HEK293T (cell line): Measurements from ENCODE around the gene PYDC2.

ENCODE experiments used
- CTCF ChIA-PET: fragments of 350-600 bp; formaldehyde crosslinking; extraction: SDS; loops from one replicate; lab custom pipeline; 2021; ENCODE audit warnings: antibody characterized with exemption, inconsistent platforms; lab: Yijun Ruan, JAX
- POLR2A ChIA-PET: fragments of 350-600 bp; formaldehyde crosslinking; extraction: SDS; loops from one replicate; lab custom pipeline; 2020; ENCODE audit warnings: antibody characterized with exemption, inconsistent platforms; lab: Yijun Ruan, JAX
- DNase-seq: peaks from one replicate; pipeline ENCODE4 v3.0.0; 2012; ENCODE audit warnings: mixed read lengths; ENCODE audit errors: extremely low spot score
- ARNT ChIP-seq: fragments of 450-650 bp; IDR thresholded peaks from 2 replicates; pipeline ENCODE4 v1.6.1; 2017; ENCODE audit warnings: mild to moderate bottlenecking
- BHLHE40 ChIP-seq: fragments of 450-650 bp; IDR thresholded peaks from 2 replicates; pipeline ENCODE4 v1.6.1; 2016; ENCODE audit warnings: mild to moderate bottlenecking, moderate library complexity, borderline replicate concordance
- CTBP1 ChIP-seq: fragments of 450-650 bp; IDR thresholded peaks from 2 replicates; pipeline ENCODE4 v1.6.1; 2016; ENCODE audit warnings: borderline replicate concordance
- ELF4 ChIP-seq: fragments of 450-650 bp; IDR thresholded peaks from 2 replicates; pipeline ENCODE4 v1.6.1; 2017; ENCODE audit warnings: antibody characterized with exemption
- FOXA1 ChIP-seq: fragments of 450-650 bp; IDR thresholded peaks from 2 replicates; pipeline ENCODE4 v1.6.1; 2016; ENCODE audit warnings: mild to moderate bottlenecking
- FOXK2 ChIP-seq: fragments of 450-650 bp; IDR thresholded peaks from 2 replicates; pipeline ENCODE4 v1.6.1; 2016; ENCODE audit warnings: mild to moderate bottlenecking
- FOXM1 ChIP-seq: fragments of 450-650 bp; IDR thresholded peaks from 2 replicates; pipeline ENCODE4 v1.6.1; 2017; ENCODE audit warnings: mild to moderate bottlenecking, borderline replicate concordance
- HDGF ChIP-seq: fragments of 450-650 bp; IDR thresholded peaks from 2 replicates; pipeline ENCODE4 v1.6.1; 2017; ENCODE audit warnings: antibody characterized with exemption, borderline replicate concordance
- L3MBTL2 ChIP-seq: fragments of 450-650 bp; conservative IDR thresholded peaks from 2 replicates; pipeline ENCODE4 v1.6.1; 2016; ENCODE audit warnings: mild to moderate bottlenecking
- LEF1 ChIP-seq: fragments of 450-650 bp; IDR thresholded peaks from 2 replicates; pipeline ENCODE4 v1.6.1; 2017; ENCODE audit warnings: mild to moderate bottlenecking, borderline replicate concordance
- NFRKB ChIP-seq: fragments of 450-650 bp; IDR thresholded peaks from 2 replicates; pipeline ENCODE4 v1.6.1; 2016; ENCODE audit warnings: mild to moderate bottlenecking, moderate library complexity
- SP1 ChIP-seq: fragments of 450-650 bp; IDR thresholded peaks from 2 replicates; pipeline ENCODE4 v1.6.1; 2017
- SUZ12 ChIP-seq: fragments of 450-650 bp; IDR thresholded peaks from 2 replicates; pipeline ENCODE4 v1.6.1; 2016; ENCODE audit warnings: mild to moderate bottlenecking
- TARDBP ChIP-seq: fragments of 450-650 bp; IDR thresholded peaks from 2 replicates; pipeline ENCODE4 v1.6.1; 2016
- ZNF384 ChIP-seq: fragments of 450-650 bp; IDR thresholded peaks from 2 replicates; pipeline ENCODE4 v1.6.1; 2016
- TF ChIP-seq, protein P1 (sequence below): fragments of 450-650 bp; IDR thresholded peaks from 2 replicates; pipeline ENCODE4 v1.6.1; 2016

The PYDC2 gene

DNA sequence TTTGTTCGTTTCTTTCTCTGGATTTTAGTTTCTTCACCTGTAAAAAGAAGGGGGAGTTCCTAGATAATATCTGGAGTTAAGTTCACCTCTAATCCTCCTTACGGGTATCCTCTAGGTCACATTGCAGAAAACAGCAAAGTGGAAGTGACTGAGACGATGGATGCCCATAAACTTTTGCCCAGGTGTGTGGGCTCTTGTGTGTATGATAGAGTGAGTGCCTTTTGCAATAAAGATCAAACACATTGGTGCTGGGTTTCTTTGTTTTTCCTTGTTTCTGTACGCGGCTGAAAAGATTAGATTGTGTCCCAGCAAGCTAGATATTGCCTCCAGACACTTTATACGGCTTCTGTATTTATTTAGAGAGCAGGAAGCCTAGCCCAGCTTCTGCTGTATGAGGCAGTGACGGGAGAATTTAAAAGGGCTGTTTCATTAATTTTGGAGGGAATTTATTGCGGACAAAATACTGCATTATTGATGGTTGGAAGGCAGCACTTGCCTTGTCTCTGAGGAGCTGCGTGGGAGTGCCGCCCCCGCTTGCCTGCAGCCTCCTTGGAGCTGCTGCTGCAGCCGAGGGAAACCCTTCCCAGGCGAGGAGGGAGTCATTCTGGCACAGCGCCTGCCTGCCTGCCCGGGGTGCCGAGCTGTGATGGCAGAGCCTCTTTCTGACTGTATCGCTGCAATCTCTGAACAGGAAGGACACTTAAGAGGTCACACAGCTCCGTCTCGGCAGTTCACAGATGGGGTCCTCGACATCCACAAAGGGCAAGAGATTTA is 38.5 kb downstream of the PYDC2 start:
- peak; percentile 36 for DNase-seq
- ChIA-PET POLR2A (no interaction called here), CTCF (no interaction called here)
- TF ChIP-seq BHLHE40 (no peak), FOXA1 (no peak), TARDBP (no peak), L3MBTL2 (no peak; the same call in 1 of the 2 replicates), FOXM1 (no peak), NFRKB (no peak), ARNT (no peak), LEF1 (no peak), ELF4 (no peak), SUZ12 (no peak), CTBP1 (no peak), SP1 (no peak)
- TF ChIP-seq, protein P1, sequence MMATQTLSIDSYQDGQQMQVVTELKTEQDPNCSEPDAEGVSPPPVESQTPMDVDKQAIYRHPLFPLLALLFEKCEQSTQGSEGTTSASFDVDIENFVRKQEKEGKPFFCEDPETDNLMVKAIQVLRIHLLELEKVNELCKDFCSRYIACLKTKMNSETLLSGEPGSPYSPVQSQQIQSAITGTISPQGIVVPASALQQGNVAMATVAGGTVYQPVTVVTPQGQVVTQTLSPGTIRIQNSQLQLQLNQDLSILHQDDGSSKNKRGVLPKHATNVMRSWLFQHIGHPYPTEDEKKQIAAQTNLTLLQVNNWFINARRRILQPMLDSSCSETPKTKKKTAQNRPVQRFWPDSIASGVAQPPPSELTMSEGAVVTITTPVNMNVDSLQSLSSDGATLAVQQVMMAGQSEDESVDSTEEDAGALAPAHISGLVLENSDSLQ, result no peak

GRCh38 chr3:191500892-191501291 is 39.9 kb downstream of the PYDC2 start:
- TF ChIP-seq TARDBP, result no peak
- TF ChIP-seq FOXK2, result no peak
- TF ChIP-seq BHLHE40, result no peak
- no peak for TF ChIP-seq FOXM1
- no peak for TF ChIP-seq NFRKB
- no peak for TF ChIP-seq CTBP1
- TF ChIP-seq ELF4, result no peak
- POLR2A ChIA-PET, result no interaction called here
- CTCF ChIA-PET, result no interaction called here
- DNase-seq, result no peak

GRCh38 chr3:191502583-191502982 is 41.6 kb downstream of the PYDC2 start:
- TF ChIP-seq LEF1 (no peak), FOXA1 (no peak), ARNT (no peak), FOXK2 (no peak), CTBP1 (no peak), ELF4 (no peak), BHLHE40 (no peak), FOXM1 (no peak), HDGF (no peak), ZNF384 (no peak), SP1 (no peak), SUZ12 (no peak), TARDBP (no peak), L3MBTL2 (no peak), NFRKB (no peak)
- TF ChIP-seq, protein P1, result no peak
- ChIA-PET CTCF (no interaction called here), POLR2A (no interaction called here)
- DNase-seq, result peak; percentile 6

DNA sequence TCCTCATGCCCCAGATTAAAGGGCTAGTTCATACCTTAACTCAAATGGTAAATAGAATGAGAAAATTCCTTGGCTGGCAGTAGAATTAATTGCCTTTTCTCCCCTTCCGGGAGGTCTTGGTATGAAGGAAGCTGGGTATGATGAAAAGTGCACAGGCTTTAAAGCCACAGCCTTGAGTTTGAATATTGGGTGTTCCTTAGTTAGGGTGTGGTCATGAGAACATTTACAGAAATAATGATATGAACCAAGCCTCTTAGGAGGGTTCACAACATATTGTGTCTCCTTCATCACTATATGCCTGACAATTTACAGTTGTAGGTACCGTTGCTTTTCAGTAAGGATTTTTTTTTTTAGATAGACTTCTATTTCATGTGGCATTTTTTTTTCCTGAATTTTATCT is 48.1 kb downstream of the PYDC2 start:
- TF ChIP-seq BHLHE40 (no peak), FOXM1 (no peak), HDGF (no peak), ELF4 (no peak)
- TF ChIP-seq, protein P1, result no peak
- ChIA-PET POLR2A (no interaction called here), CTCF (no interaction called here)
- DNase-seq, result no peak
